ENCODE results near the gene GPR179. TPM values are rescaled to one million over a fixed set of nuclear protein-coding genes. Genes with fewer than 3 reads are reported as not detected.

Gene GPR179
- total RNA-seq, 4 donors from 2014 or later = 0.25 TPM; not detected in 3

DNA sequence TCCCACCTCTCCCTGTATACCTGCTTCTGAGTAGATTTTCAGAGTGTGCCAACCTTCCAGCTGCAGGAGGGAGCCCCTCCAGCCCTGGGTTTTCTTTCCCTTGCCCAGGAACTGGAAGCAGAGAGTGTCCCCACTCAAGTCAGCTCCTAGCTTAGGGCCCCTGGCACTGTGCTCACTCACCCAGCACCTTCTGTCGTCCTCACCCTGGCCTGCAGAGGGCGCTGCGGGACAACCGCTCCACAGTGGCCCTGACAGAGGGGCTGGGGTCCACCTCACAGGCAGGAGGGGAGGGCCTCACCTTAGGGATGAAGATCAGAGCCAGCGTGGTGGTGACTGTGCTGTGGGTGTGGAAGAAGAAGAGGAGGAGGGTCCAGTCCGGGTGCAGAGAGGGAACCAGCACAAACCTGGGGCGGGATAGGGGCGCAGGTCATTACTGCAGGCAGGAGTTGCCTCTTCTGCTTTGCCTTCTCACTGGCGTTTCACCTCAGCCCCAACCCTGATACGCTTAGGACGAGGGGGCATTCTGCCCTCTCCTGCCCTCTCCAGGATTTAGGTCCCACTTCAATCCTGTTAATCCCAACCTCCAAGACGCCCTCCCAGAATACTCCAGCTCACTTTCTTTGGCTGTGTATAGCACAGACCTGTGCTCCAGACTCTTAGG is 10.0 kb downstream of the GPR179 start:
- intact Hi-C loops (cut with DNase I; ENCODE audit: low total_unique reads) = no loop called here
- WGBS, 2 donors = 49 to 52% methylated on average over 9 to 12 of the region's 12 CpGs
- DNase-seq (ENCODE audit: low spot score in 2 of 2) = no peak

DNA sequence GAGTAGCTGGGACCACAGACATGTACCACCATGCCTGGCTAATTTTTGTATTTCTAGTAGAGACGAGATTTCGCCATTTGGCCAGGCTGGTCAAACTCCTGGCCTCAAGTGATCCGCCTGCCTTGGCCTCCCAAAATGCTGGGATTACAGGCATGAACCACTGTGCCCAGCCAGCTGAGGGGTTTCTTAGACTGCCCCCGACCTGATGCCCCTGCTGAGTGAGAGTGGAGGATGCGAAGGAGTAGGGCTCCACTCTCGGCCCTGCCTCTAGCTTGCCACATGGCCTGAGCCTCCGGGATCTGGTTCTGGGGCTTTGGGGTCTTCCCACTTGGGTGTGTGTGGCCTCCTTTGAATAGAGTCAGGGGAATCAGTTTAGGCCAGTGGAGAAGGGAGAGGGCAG is 11.0 kb downstream of the GPR179 start:
- DNase-seq (ENCODE audit: low spot score in 2 of 2) = no peak
- TF ChIP-seq, protein P1, sequence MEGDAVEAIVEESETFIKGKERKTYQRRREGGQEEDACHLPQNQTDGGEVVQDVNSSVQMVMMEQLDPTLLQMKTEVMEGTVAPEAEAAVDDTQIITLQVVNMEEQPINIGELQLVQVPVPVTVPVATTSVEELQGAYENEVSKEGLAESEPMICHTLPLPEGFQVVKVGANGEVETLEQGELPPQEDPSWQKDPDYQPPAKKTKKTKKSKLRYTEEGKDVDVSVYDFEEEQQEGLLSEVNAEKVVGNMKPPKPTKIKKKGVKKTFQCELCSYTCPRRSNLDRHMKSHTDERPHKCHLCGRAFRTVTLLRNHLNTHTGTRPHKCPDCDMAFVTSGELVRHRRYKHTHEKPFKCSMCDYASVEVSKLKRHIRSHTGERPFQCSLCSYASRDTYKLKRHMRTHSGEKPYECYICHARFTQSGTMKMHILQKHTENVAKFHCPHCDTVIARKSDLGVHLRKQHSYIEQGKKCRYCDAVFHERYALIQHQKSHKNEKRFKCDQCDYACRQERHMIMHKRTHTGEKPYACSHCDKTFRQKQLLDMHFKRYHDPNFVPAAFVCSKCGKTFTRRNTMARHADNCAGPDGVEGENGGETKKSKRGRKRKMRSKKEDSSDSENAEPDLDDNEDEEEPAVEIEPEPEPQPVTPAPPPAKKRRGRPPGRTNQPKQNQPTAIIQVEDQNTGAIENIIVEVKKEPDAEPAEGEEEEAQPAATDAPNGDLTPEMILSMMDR (IDR thresholded peaks at IDR 0.05) = no peak
- TF ChIP-seq POLR2A (IDR thresholded peaks at IDR 0.05) = no peak
- intact Hi-C loops (cut with DNase I; ENCODE audit: low total_unique reads) = no loop called here
- no peak overlapping the region for H3K4me3 ChIP-seq (ENCODE audit: low read depth, poor library complexity, severe bottlenecking)
- 87 to 88% methylated on average over 7 of the region's 7 CpGs for WGBS, 2 donors

More for the DNA sequence above, 10.0 kb downstream of the GPR179 start:
- TF ChIP-seq POLR2A (IDR thresholded peaks at IDR 0.05) = no peak
- TF ChIP-seq, protein P1 (IDR thresholded peaks at IDR 0.05) = no peak
- H3K4me3 ChIP-seq (ENCODE audit: low read depth, poor library complexity, severe bottlenecking) = no peak overlapping the region

DNA sequence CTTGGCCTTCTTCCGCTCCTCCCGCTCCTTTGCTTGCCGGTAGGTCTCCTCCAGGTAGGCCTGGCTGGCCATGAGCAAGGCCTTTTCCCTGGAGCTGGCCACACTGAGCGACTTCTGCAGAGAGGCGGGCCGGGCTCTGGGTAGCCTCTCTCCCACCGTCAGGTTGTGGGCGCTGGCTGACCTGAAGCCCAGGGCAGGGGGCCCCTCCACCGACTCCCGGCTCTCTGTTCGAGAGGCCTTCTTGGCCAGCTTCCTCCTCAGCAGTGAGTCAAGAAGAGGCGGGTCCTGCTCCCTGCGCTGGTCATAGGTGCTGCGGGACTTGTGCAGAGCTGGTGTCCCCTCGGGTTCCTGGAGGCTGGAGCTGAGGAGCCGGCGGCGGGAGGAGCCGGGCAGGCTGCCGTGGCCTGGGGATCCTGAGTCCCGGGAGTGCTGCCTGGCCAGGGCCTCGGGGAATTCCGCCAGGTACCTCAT is 12.8 kb downstream of the GPR179 start:
- intact Hi-C loops (cut with DNase I; ENCODE audit: low total_unique reads) = no loop called here
- TF ChIP-seq, protein P1 (IDR thresholded peaks at IDR 0.05) = no peak
- no peak for TF ChIP-seq POLR2A (IDR thresholded peaks at IDR 0.05)
- DNase-seq (ENCODE audit: low spot score in 2 of 2) = no peak
- H3K4me3 ChIP-seq (ENCODE audit: low read depth, poor library complexity, severe bottlenecking) = no peak overlapping the region
- WGBS, 2 donors = 79 to 100% methylated on average over 5 to 23 of the region's 23 CpGs

DNA sequence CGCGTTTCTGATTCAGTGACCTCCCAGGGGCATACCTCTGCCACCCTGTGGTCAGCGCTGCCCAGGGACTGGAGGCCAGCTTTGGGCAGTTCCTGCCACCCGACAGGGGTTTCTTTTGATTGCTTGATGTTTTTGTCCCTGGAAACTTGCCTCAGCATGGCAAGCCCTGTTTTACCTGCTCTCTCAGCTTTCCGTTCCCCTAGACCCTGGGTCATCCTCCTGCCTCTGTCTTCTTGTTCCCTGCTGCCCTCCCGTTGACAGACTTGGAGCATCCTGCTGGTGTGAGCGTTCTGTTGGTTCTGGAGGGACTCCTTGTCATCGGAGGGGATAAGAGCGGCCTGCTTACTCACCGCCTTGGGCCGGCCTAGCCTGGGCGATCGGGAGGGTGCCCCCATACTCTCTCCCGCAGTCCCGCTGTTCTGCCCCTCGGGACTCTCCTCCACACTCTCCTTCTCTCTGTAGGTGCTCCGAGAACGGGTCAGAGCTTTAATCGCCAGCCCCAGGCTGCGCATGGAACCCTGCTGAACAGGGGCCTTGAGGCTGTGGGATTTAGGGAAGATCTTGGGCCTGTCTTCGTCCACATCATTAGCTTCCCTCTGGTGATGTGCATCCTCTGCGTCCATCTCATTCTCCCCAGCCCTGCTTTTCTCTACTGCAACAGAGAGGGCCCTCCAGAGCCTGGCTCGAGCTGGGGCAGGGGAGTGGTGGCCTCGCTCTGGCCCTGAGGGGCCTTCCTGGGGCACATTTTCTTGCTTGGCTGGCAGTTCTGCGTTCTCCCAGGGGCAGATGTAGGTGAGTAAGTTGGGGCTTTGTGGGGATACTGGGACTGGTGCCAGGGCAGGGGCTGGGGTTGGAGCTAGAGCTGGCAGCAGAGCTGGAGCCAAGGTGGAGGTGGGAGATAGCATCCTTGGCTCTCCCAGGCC is 13.7 kb downstream of the GPR179 start:
- intact Hi-C loops (cut with DNase I; ENCODE audit: low total_unique reads) = no loop called here
- WGBS, 2 donors = 94% methylated on average over 25 of the region's 25 CpGs
- no peak overlapping the region for H3K4me3 ChIP-seq (ENCODE audit: low read depth, poor library complexity, severe bottlenecking)
- TF ChIP-seq, protein P1 (IDR thresholded peaks at IDR 0.05) = no peak
- TF ChIP-seq POLR2A (IDR thresholded peaks at IDR 0.05) = no peak
- no peak for DNase-seq (ENCODE audit: low spot score in 2 of 2)

DNA sequence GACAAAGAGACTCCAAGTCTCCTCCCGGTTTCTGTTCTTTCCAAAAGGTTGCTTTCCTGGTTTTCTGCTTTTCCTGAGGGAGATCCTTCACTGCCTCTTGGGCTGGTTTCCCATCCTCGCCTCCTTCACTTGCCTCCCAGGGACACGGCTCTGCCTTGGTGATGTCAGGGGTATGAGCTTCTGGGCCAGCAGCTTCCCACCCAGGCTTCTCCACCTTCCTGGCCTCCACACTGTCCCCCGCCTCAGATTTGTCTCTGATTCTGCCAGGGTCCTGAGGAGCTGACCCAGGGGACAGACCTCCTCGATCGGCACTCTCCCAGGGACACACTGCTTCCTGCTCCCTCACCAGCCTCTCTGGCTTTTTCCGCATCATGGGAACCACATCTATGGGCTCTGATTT is 14.5 kb downstream of the GPR179 start:
- intact Hi-C loops (cut with DNase I; ENCODE audit: low total_unique reads) = no loop called here
- no peak overlapping the region for H3K4me3 ChIP-seq (ENCODE audit: low read depth, poor library complexity, severe bottlenecking)
- no peak for DNase-seq (ENCODE audit: low spot score in 2 of 2)
- TF ChIP-seq, protein P1 (IDR thresholded peaks at IDR 0.05) = no peak
- TF ChIP-seq POLR2A (IDR thresholded peaks at IDR 0.05) = no peak
- 77 to 87% methylated on average over 7 of the region's 7 CpGs for WGBS, 2 donors
